HepG2 (cell line): ENCODE measurements around the gene RASD1. TPM values are rescaled to one million over a fixed set of nuclear protein-coding genes. Genes with fewer than 3 reads are reported as not detected.
A peak's percentile ranks its signal among the peaks of the same experiment; 100 is the strongest.

Experiments
- ATAC-seq: fragments of 200-7000 bp; cut with Tn5 transposase; 3 replicates; pipeline ENCODE4 v1.9.1; 2020; ENCODE audit warnings: mild to moderate bottlenecking, moderate library complexity
- BruUV-seq: library from RNA; stranded (reverse); fragments of 400-500 nt; replicated peaks from 2 replicates; lab custom pipeline; 2021; lab: Mats Ljungman, UMichigan
- CTCF ChIA-PET: fragments of 300-600 bp; formaldehyde crosslinking; extraction: SDS; loops from one replicate; lab custom pipeline; 2021; ENCODE audit warnings: low total read pairs, inconsistent platforms, low intra/inter-chr PET ratio; lab: Yijun Ruan, JAX
- POLR2A ChIA-PET: fragments of 350-600 bp; sonication (Branson Sonifier 250); formaldehyde crosslinking; loops from one replicate; lab custom pipeline; 2020; ENCODE audit warnings: antibody characterized with exemption, inconsistent platforms; lab: Yijun Ruan, JAX
- DNase-seq: peaks from one replicate; pipeline ENCODE4 v3.0.0-alpha.2; 2015; ENCODE audit warnings: low spot score
- FAIRE-seq: peaks from 3 replicates; lab custom pipeline; 2011; peaks lifted over from hg19 to GRCh38; lab: Jason Lieb, UNC
- H2AFZ ChIP-seq: one replicate; pipeline ENCODE4 v1.6.1; 2011; ENCODE audit warnings: low read length, inconsistent platforms
- H3K27ac ChIP-seq: fragments of 300-600 bp; 3 replicates; pipeline ENCODE4 v1.8.0; 2011; ENCODE audit warnings: mixed run types, mild to moderate bottlenecking, mixed read lengths, low read length, inconsistent platforms; ENCODE audit not compliant: insufficient read depth; ENCODE audit errors: extremely low read length
- H3K27me3 ChIP-seq, 2 experiments: fragments of 200-600 bp in 1 of 2; 2 replicates in 1 of 2; 3 replicates in 1 of 2; pipeline versions ENCODE4 v1.6.0 to v1.8.0; 2011; ENCODE audit warnings: low read length in 2 of 2, mild to moderate bottlenecking in 2 of 2, moderate library complexity in 2 of 2, inconsistent platforms in 1 of 2; ENCODE audit not compliant: insufficient read depth in 2 of 2, control insufficient read depth in 1 of 2
- H3K36me3 ChIP-seq, 2 experiments: fragments of 200-600 bp in 1 of 2; replicated peaks in 1 of 2; 2 replicates in 1 of 2; 3 replicates in 1 of 2; pipeline versions ENCODE4 v1.5.1 to v1.8.0; 2011; ENCODE audit warnings: low read length in 2 of 2, inconsistent platforms in 1 of 2; ENCODE audit not compliant: insufficient read depth in 2 of 2, control insufficient read depth in 1 of 2
- H3K4me1 ChIP-seq: 2 replicates; pipeline ENCODE4 v1.5.1; 2012; ENCODE audit warnings: low read length, inconsistent platforms; ENCODE audit not compliant: insufficient read depth
- H3K4me2 ChIP-seq: 2 replicates; pipeline ENCODE4 v1.6.0; 2011; ENCODE audit warnings: low read depth, low read length, inconsistent platforms
- H3K4me3 ChIP-seq, 3 experiments: fragments of 200-600 bp in 1 of 3; sonication (generic), shearing (Covaris generic) in 1 of 3; replicated peaks in 1 of 3; 2 replicates each; pipeline ENCODE4 v1.5.1; 2011 to 2016; ENCODE audit warnings: low read length in 3 of 3, inconsistent platforms in 2 of 3, low read depth in 2 of 3, mild to moderate bottlenecking in 2 of 3, control low read depth in 1 of 3, mixed read lengths in 1 of 3; ENCODE audit not compliant: insufficient read depth in 1 of 3
- H3K79me2 ChIP-seq: one replicate; pipeline ENCODE4 v1.6.1; 2011; ENCODE audit warnings: low read length, inconsistent platforms; ENCODE audit not compliant: insufficient read depth
- H3K9ac ChIP-seq: 2 replicates; pipeline ENCODE4 v1.6.0; 2011; ENCODE audit warnings: mild to moderate bottlenecking, low read depth, low read length, inconsistent platforms; ENCODE audit not compliant: insufficient read depth
- H3K9me3 ChIP-seq: 2 replicates; pipeline ENCODE4 v1.5.1; 2012; ENCODE audit warnings: mild to moderate bottlenecking, low read length
- H4K20me1 ChIP-seq: 2 replicates; pipeline ENCODE4 v1.6.0; 2011; ENCODE audit warnings: inconsistent platforms, mild to moderate bottlenecking, low read length, moderate library complexity; ENCODE audit not compliant: insufficient read depth
- ARID5B ChIP-seq: IDR thresholded peaks from 2 replicates; pipeline ENCODE4 v1.4.0; 2020; ENCODE audit warnings: mild to moderate bottlenecking, missing genetic modification reagents
- CEBPB ChIP-seq: IDR thresholded peaks from 2 replicates; pipeline ENCODE4 v1.6.1; 2011; ENCODE audit warnings: low read depth, low read length, improper control_type of control experiment, borderline replicate concordance
- FOXA3 ChIP-seq: IDR thresholded peaks from 2 replicates; pipeline ENCODE4 v1.6.1; 2016; ENCODE audit warnings: missing genetic modification reagents, missing compliant biosample characterization
- LRRFIP1 ChIP-seq: sonication (generic); formaldehyde crosslinking; conservative IDR thresholded peaks from 2 replicates; pipeline ENCODE4 v1.4.0; 2020; ENCODE audit warnings: missing genetic modification reagents
- MAFF ChIP-seq: IDR thresholded peaks from 2 replicates; pipeline ENCODE4 v1.6.1; 2011; ENCODE audit warnings: low read depth, low read length, improper control_type of control experiment
- MAFK ChIP-seq, 2 experiments: IDR thresholded peaks in 1 of 2; conservative IDR thresholded peaks in 1 of 2; 2 replicates each; pipeline ENCODE4 v1.6.1; 2011; ENCODE audit warnings: improper control_type of control experiment in 2 of 2, low read length in 2 of 2
- MED1 ChIP-seq: sonication (generic); formaldehyde crosslinking; IDR thresholded peaks from 2 replicates; pipeline ENCODE4 v1.4.0; 2020; ENCODE audit warnings: missing genetic modification reagents
- ZBTB21 ChIP-seq: sonication (generic); formaldehyde crosslinking; IDR thresholded peaks from 2 replicates; pipeline ENCODE4 v1.4.0; 2020; ENCODE audit warnings: missing genetic modification reagents
- ZNF10 ChIP-seq: sonication (generic); formaldehyde crosslinking; IDR thresholded peaks from 2 replicates; pipeline ENCODE4 v1.4.0; 2020; ENCODE audit warnings: mild to moderate bottlenecking, low read depth, missing genetic modification reagents, borderline replicate concordance
- ZNF234 ChIP-seq: sonication (generic); formaldehyde crosslinking; conservative IDR thresholded peaks from 2 replicates; pipeline ENCODE4 v1.5.1; 2020; ENCODE audit warnings: mild to moderate bottlenecking, missing genetic modification reagents
- WGBS: methylation state at CpG from one replicate; pipeline ENCODE4 v1.1.6; 2017; ENCODE audit warnings: low lambda C conversion rate; 5-methylcytosine and 5-hydroxymethylcytosine counted together
- in situ Hi-C: cut with HindIII; loops from 2 replicates; pipeline ENCODE4 v1.10.0; 2017; ENCODE audit warnings: low pct_unique_long_range_greater_than_20kb; ENCODE audit not compliant: extremely low pct_ligation_motif_present
- intact Hi-C: fragments of 100-400 bp; cut with micrococcal nuclease; formaldehyde crosslinking; loops from one replicate; pipeline ENCODE4 v1.10.0; 2022; ENCODE audit not compliant: unreplicated experiment
- polyA plus RNA-seq, 8 experiments: library from polyadenylated mRNA; depleted of rRNA in 3 of 8; stranded (reverse) in 7 of 8; unstranded in 1 of 8; fragments of >200 nt; fragmentation: Illumina TruSeq in 4 of 8; extraction: Trizol in 4 of 8; gene quantifications; 2 replicates each; pipeline versions ENCODE4 v1.2.1 to v1.2.3, GENCODE V29; 2011 to 2016; ENCODE audit warnings: low read depth in 4 of 8, missing spikeins in 1 of 8, mixed read lengths in 1 of 8; ENCODE audit not compliant: insufficient read depth in 1 of 8
- total RNA-seq, 5 experiments: library from RNA; depleted of rRNA; stranded (reverse); fragments of >200 nt; fragmentation: Illumina TruSeq; extraction: Trizol; gene quantifications; 2 replicates each; pipeline ENCODE4 v1.2.3, GENCODE V29; 2016; ENCODE audit warnings: low read depth in 1 of 5

The RASD1 gene
- total and polyA plus RNA-seq, 2 of the 13 experiments (the other 11 are each of a cell fraction or from before 2014, with no cell fraction given), result 1.6 to 4.2 TPM

GRCh38 chr17:17479209-17479608, 17.0 kb downstream of the RASD1 start:
- no peak for ATAC-seq
- peak overlapping the region in 1 of 3 experiments; percentile 6; a peak in 1 of 6 replicates for H3K4me3 ChIP-seq
- H2AFZ ChIP-seq, result no peak overlapping the region
- TF ChIP-seq ZBTB21 (CRISPR knock-in tag) (0 out of 2 replicates have a peak, but pooled peaks have one; percentile 42), ZNF234 (CRISPR knock-in tag) (no peak), ZNF10 (no peak), LRRFIP1 (CRISPR knock-in tag) (no peak), FOXA3 (CRISPR knock-in tag) (0 out of 2 replicates have a peak, but pooled peaks have one; percentile 8), ARID5B (CRISPR knock-in tag) (peak; percentile 23; the same call in 1 of the 2 replicates), CEBPB (0 out of 2 replicates have a peak, but pooled peaks have one; percentile 30), MAFF (peak; percentile 28; the same call in 1 of the 2 replicates), MED1 (peak; percentile 17; the same call in 1 of the 2 replicates), MAFK (conservative IDR thresholded peaks at IDR 0.05 in 1 of 2, IDR thresholded peaks at IDR 0.05 in 1 of 2; ENCODE audit: low read length in 2 of 2) (peak; percentile 26 to 50; a peak in 2 of 4 replicates)
- peaks cover 49% of the 10 kb centered on the region for H3K4me1 ChIP-seq
- H3K79me2 ChIP-seq, result peaks cover 62% of the 10 kb centered on the region
- BruUV-seq, result no TSS peak
- H3K4me2 ChIP-seq, result peak overlapping the region; percentile 39
- intact Hi-C loops, result no loop called here
- H3K9me3 ChIP-seq, result no peaks in the 10 kb centered on the region
- 0 out of 2 replicates have a peak overlapping the region, but pooled peaks have one; percentile 8 for H3K9ac ChIP-seq
- ChIA-PET CTCF (no interaction called here), POLR2A (interaction anchor here (0.6 to 1.0 kb wide), 3 partner anchors 17 to 36 kb away, joined by 3 to 7 read pairs (median 3); partner anchors contain the start of gene RASD1)
- FAIRE-seq, result no peak
- peaks cover 1 to 14% of the 10 kb centered on the region in 2 experiments; a peak in 3 of 5 replicates for H3K27me3 ChIP-seq
- WGBS, result 100% methylated on average over 3 of the region's 3 CpGs
- H3K36me3 ChIP-seq, result peaks cover 9 to 29% of the 10 kb centered on the region in 2 experiments; a peak in 4 of 5 replicates
- in situ Hi-C loops, result no loop called here
- peak; percentile 58 for DNase-seq
- no peak overlapping the region for H3K27ac ChIP-seq
- no peaks in the 10 kb centered on the region for H4K20me1 ChIP-seq
